CD4-positive, alpha-beta T cell treated with Interleukin-6 at 100 ng/mL for 8 hours (primary cell): ENCODE data around the gene ZBTB21.

Source experiments
- DNase-seq: peaks from one replicate; pipeline ENCODE4 v3.0.0-alpha.2; 2020; ENCODE audit warnings: mixed read lengths, low spot score

Gene ZBTB21

DNA sequence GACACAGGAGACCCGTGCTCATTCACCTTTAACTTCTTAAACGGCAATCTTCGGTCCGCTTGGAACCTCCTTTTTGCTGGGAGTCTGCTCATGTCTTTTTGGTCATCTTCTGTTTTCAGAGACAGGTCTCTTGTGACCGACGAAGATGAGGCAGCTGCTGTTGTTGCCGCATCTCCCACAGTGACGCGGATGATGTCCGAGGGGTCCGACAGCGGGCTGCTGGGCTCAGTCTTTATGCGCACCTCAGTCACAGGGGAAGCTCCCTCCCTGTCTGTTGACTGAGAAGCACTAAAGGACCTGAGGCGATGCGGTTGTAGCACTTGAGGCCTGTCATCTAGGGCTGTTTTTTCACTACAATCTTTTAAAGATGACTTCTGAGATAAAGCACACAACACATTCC lies 17.6 kb downstream of the ZBTB21 start:
- no peak for DNase-seq

GRCh38 chr21:41991659-41992058 lies 18.5 kb downstream of the ZBTB21 start:
- no peak for DNase-seq

DNA sequence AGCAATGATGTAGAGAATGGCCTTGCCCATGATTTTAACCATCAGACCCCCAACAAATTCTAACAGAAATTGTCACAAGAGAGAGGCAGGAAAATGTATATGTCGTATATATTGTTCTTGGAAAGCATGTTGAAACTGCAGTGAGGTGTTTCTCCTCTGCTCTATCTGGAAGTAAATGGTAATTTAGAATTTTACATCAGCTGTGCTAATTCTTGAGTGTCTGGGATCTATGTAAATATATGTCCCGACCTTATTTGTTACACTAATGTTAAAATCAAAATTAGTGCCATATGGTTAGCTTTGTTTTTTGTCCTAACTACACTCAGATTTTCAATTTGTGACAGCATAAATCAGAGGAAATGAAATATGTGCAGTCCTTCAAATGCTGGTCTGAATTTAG lies 20.5 kb downstream of the ZBTB21 start:
- no peak for DNase-seq

DNA sequence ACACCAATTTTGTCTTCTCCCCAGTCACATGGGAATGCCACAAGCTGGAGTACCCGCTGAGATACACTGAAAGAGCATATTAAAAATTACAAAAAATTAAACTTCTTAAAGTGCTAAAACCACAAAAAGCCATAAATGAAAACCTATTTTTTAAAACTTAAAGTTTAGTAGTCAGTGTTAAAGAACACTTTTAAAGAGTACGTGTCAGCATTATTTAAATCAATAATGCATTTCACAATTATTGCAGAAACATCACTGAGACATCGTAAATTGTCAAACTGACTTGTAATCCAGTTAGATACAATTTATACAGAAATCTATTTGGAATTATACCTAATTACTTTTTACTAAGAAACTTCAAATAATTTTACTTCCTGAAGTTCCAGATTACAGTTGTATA lies 22.9 kb downstream of the ZBTB21 start:
- DNase-seq = no peak

GRCh38 chr21:41985662-41986416 lies 24.3 kb downstream of the ZBTB21 start:
- no peak for DNase-seq

DNA sequence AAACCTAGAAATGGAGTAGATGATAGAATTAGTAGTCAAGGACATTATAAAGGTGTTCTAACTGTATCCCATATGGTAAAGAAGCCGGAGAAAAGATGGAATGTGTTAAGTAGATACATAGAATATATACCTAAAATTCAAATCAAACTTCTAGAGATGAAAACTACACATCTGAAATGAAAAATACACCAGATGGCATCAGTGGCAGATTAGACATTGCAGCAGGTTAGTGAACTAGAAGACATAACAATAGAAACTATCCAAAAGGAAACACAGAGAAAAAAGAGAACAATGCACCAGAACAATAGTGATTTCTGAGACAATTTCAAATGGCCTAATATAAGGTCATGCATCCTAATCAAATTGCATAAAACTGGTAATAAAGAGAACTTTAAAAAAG lies 26.9 kb downstream of the ZBTB21 start:
- no peak for DNase-seq

DNA sequence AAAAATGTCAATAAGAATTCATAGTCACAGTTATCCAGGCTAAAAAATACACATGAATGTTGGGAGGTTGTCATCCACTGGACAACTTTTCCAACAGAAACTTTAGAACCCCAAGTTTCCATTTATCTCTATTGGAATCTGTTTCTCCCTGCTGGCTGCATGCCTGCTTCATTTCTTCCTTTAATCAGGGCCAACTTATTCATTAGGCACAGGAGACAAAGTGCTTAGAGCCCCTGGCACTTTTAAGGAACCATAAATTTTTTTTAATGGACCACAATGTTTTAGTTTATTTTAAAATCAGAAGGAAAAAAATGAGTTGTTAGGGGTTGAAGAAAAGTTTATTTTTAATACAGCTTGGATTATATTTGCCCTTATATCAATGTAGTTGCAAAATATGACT lies 29.6 kb downstream of the ZBTB21 start:
- DNase-seq = no peak

- DNase-seq = no peak
Observed at GRCh38 chr21:41979751-41980369, 30.3 kb downstream of the ZBTB21 start.

- DNase-seq = no peak
Observed at GRCh38 chr21:41979335-41979734, 30.8 kb downstream of the ZBTB21 start.

DNA sequence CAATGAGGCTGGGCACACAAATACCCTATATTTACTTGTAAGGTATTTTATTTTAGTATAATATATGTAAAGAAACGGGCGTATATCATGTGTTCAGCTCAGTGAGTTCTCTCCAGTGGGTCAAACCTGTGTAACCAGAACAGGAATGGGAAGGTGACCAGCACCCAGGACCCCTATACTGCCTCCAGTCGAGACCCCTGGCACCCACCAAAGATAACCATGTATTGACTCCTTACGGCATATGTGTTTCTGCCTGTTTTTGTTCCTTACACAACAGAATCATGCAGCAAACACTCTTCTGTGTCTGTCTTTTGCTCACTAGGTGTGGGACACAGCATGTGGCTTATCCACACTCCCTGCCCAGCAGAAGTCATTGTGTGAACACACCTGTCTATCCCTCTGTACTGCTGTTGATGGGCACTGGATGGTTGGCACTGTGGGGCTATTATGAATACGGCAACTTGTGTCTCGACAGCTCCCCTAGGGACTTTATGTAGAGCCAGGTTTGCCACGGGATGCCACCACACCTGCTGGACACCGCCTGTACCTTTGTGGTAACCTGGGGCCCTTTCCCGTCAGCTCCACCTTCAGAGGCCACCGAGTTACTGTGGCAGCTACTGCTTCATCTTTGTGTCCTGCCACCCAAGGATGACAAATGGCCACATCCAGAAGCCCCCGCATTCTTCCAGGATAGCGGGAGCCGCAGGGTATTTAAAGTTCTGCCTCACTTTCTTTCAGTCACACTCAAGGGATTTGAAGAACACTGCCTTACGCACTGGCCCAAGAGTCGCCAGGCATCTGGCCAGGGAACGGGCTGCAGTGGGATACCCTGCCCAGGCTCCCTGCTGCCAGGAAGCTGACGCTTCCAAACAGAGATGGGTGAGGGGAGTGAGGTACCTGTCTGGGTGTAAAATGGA lies 32.9 kb downstream of the ZBTB21 start:
- no peak for DNase-seq

GRCh38 chr21:41976611-41977010 lies 33.5 kb downstream of the ZBTB21 start:
- DNase-seq = no peak

GRCh38 chr21:41975391-41976272 lies 34.5 kb downstream of the ZBTB21 start:
- no peak for DNase-seq

DNA sequence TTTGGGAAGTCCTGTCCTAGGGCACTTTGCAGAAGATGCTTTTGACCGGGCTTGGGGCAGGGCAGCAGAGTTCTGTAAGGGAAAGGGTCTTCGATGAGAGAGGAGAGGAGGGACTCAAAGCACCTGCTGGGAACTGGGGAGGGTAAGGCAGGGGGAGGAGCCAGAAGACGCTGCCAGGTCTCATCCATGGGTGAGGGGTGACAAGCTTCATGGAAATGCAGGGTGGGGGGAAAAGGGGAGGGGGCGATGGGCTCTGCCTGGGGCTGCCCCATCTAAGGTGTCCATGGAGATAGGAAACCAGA lies 35.5 kb downstream of the ZBTB21 start:
- no peak for DNase-seq

DNA sequence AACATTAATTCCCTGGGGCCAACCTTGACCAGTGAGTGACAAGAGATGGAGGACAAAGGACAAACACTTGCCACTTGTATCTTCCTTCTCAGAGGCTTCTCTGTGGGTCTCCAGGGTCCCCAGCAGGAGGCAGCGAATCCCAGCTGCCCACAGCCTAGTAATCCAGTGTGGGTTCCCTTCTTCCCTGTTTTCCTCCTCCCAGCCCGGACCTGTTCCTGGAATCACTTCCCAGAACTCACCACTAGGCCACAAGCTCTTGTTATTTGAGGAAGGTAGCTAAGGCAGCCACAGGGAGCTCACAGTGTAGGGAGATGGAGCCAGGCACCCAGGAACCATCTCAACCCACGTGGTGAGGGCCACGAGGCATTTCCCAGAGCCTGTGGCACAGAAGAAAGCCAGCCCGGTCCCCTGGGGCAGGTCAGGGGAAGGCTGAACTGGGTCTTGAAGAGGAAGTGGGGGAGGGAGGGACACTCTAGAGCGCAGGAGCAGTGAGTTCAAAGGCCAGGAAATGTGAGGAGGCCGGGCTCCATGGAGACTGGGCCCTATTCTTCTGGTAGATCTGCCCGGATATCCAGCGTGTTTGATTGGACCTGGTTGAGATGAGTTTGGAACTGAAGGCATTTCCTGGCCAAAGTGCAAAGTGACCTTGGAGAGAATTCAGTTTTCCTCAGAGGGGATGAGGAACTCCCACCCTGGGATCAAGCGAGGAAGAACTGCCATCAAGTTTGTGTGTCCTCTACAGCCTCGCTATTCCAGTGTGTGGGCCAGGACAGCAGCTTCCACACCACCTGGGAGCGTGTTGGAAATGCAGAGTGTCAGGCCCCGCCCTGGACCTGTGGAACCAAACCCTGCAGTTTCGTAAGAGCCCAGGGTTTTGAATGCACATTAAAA lies 36.1 kb downstream of the ZBTB21 start:
- DNase-seq = peak; percentile 24

DNA sequence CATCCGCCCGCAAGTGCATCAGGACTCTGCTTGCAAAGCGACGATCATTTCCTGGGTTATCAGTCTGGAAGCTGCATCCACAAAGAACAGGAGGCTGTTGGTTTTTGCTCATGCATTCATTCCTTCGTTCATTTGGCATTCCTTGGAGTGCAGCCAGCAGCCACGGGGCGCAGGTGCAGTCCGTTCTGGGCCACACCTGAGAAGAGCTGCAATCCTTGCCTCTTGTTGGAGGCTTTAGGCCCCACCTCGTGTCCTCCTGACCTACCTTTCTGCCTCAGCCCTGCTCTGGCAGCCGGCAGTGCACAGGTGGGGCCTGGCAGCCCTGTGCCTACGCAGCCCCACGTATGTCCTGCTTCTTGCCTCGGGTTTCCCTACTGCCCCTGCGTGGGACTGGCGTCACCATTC lies 36.7 kb downstream of the ZBTB21 start:
- DNase-seq = no peak

GRCh38 chr21:41972511-41973205 lies 37.5 kb downstream of the ZBTB21 start:
- no peak for DNase-seq

DNA sequence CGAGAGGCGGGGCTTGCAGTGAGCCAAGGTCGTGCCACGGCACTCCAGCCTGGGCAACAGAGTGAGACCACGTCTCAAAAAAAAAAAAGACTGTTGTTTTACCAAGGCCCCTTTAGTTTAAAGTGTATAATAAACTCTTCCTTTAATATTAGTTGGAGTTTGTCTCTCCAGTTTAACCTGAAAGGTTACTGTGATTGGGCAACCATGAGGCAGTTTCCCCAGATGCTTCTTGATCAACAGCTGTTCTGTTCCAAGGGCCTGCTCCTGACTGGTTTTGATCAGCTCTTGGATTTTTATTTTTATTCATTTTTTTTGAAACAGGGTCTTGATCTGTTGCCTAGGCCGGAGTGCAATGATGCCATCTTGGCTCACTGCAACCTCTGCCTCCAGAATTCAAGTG lies 38.3 kb downstream of the ZBTB21 start:
- DNase-seq = no peak

DNA sequence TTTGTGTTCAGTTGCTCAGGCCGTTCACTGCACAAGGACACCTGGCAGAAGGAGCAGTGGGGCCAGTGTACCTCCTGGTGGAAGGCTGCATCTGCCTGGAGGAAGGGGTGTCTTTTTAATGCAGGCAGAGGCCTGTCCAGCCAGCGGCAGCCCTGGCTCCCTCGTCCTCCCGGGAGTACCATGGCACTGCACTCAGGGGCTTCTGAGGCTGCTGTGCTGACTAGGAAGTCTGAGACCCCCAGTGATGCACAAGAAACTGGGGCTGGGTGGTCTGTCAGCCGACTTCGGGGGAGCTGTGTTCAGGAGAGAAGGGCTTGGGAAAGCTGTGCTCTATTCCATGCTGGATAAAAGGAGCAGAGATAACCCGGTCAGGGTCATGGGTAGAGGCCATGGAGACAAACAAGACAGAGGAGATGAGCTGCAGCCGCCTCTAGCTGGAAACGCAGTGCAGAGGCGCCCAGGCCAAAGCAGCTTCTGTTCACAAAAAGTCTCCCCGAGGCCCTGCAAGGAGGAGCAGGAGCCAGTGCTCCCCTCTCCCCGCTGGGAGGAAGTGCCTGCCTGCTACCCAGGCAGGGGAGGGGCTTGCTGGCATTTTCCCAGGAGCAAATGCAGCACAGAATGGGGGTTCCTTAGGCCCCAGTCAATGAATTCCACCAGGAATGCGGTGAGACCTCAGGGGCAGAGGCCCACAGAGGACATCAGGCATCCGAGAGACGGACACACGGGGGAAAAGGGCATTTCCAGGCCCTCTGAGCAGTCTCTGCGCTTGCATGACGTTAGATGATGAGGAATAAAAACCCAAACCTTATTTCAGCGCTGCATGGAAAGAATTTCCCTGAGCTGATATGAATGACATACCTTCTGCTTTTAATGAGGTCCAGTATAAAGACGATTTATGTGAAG lies 39.2 kb downstream of the ZBTB21 start:
- no peak for DNase-seq

DNA sequence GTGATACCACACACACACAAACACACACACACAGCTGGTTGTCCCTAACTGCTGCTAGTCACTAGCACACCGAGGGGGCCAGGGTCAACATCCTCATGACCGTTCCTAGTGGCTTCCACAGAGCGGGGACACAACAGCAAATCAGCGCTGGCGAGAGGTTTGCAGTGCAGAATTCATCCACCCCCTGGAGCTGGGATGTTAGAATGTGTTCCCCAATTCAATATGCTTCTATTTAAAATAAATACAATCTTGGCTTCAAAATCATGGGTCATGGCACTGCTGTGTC lies 40.1 kb downstream of the ZBTB21 start:
- no peak for DNase-seq

DNA sequence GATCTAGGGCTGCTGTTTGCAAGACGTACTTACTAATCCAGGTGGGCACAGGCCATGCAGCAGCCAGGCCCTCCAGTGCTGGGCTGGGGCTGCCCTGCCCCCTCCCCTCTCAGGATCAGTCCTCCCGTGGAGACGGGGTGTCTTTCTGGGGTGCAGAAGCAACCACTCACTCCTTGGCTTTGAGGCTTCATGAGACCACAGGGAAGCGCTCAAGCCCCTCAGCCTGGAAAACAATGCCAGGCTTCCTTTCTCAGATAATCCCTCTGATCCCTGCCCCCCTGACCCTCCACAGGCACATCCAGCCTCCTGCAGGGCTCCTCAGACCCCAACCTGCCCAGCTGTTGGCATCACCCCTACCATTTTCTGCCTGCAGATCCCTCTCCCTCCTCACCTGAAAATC lies 42.5 kb downstream of the ZBTB21 start:
- no peak for DNase-seq
